ENCODE measurements around the gene LRSAM1.

GRCh38 chr9:127543973-127544533, 92.7 kb downstream of the LRSAM1 start:
- TF ChIP-seq CTCF (IDR thresholded peaks at IDR 0.05) = no peak
- no peak for TF ChIP-seq POLR2A (IDR thresholded peaks at IDR 0.05)

Measured in esophagus squamous epithelium (tissue), 4 donors.